ENCODE data around the gene C1orf21. TPM values are rescaled to one million over a fixed set of nuclear protein-coding genes. Genes with fewer than 3 reads are reported as not detected.

The C1orf21 gene
- total and polyA plus RNA-seq, 9 donors: 36.9 to 51.3 (median 44.3) TPM

GRCh38 chr1:184614667-184615066 lies 227.8 kb downstream of the C1orf21 start:
- no peak overlapping the region for H3K27ac ChIP-seq (ENCODE audit: low read length)
- 98% methylated on average over 6 of the region's 7 CpGs for WGBS (ENCODE audit: insufficient coverage)
- H3K27me3 ChIP-seq (ENCODE audit: control insufficient read depth, insufficient read depth, low read length): no peaks in the 10 kb centered on the region

DNA sequence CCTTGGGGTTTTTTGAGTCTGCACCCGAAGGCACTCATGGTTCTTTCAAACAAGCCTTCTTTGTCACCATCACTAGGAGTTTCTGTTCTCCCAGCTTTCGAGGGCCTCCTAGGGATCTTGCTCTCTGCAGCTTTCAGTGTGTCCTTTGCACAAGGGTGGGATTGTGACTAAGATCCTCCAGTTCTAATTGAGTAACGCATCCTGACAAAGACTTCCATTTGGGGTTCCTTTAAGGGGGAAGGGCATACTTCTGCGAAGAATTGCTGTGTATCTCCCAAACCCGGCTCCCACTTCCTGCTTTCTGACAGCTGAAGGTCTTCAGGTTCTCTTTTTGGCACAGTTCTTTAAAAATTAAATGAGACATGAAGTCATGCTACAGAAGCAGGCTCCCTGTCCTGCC lies 228.5 kb downstream of the C1orf21 start:
- no peak overlapping the region for H3K4me3 ChIP-seq (ENCODE audit: low read length)
- H3K27ac ChIP-seq (ENCODE audit: low read length): no peak overlapping the region
- peaks cover 12% of the 10 kb centered on the region for H3K4me1 ChIP-seq (ENCODE audit: control insufficient read depth, insufficient read depth, low read length)
- peaks cover 3% of the 10 kb centered on the region for H3K36me3 ChIP-seq (ENCODE audit: control insufficient read depth, insufficient read depth, low read length)
- no peaks in the 10 kb centered on the region for H3K27me3 ChIP-seq (ENCODE audit: control insufficient read depth, insufficient read depth, low read length)
- 50% methylated on average over 1 of the region's 5 CpGs for WGBS (ENCODE audit: insufficient coverage)
- H3K9me3 ChIP-seq (replicated peaks; ENCODE audit: control insufficient read depth, low read depth, low read length): no peaks in the 10 kb centered on the region
- DNase-seq: peak; percentile 54

More at GRCh38 chr1:184614667-184615066, 227.8 kb downstream of the C1orf21 start:
- Histone ChIP-seq H3K4me3 (ENCODE audit: low read length) (no peak overlapping the region), H3K36me3 (ENCODE audit: control insufficient read depth, insufficient read depth, low read length) (peaks cover under 1% of the 10 kb centered on the region), H3K4me1 (ENCODE audit: control insufficient read depth, insufficient read depth, low read length) (peaks cover 6% of the 10 kb centered on the region), H3K9me3 (replicated peaks; ENCODE audit: control insufficient read depth, low read depth, low read length) (no peaks in the 10 kb centered on the region)
- no peak for DNase-seq

DNA sequence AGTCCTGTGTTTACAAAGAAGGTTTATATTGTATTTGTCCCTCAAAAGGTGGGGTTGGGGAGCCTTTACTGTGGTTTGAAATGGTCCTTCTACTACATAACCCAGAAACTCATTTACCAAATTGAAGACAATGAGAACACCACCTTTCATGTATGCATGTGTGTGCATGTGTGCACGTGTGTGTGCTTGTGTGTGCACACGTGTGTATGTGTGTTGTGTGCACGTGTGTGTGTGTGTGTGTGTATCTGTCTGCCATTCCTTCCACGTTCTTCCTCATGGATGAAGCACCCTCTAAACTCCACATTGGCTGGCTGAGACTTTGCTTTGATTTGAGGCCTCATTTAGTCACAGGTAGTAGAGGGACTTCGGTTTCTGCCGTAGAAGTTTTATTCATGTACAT lies 229.7 kb downstream of the C1orf21 start:
- no peak for DNase-seq
- Histone ChIP-seq H3K4me3 (ENCODE audit: low read length) (no peak overlapping the region), H3K36me3 (ENCODE audit: control insufficient read depth, insufficient read depth, low read length) (peaks cover 3% of the 10 kb centered on the region), H3K4me1 (ENCODE audit: control insufficient read depth, insufficient read depth, low read length) (peaks cover 20% of the 10 kb centered on the region), H3K9me3 (replicated peaks; ENCODE audit: control insufficient read depth, low read depth, low read length) (no peaks in the 10 kb centered on the region), H3K27me3 (ENCODE audit: control insufficient read depth, insufficient read depth, low read length) (no peaks in the 10 kb centered on the region), H3K27ac (ENCODE audit: low read length) (no peak overlapping the region)
- WGBS (ENCODE audit: insufficient coverage): no CpG with 5 or more reads among the region's 6 CpGs

DNA sequence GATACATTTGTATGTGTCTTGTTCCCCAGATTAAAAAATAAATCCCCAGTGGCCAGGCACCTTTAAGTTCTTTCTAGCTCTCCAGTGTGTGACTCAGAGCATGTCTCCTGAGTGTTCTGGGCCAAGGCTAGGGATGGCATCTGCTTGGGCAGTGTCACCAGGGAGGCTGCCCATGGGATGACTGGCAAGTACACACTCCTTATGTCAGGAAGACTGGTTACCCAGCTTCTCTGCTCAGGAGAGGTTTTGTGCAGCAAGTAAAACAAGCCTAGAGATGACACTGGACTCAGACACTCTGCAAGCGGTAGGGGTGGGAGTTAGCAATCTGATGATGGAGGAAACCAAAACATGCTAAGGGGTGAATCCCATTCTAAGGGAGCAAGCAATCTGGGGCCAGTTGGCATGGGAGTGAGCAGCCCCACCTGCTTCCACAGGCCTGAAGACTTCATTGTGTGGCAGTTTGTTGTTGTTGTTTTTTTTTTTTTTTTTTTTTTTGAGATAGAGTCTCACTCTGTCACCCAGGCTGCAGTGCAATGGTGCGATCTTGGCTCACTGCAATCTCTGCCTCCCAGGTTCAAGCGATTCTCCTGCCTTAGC lies 230.7 kb downstream of the C1orf21 start:
- Histone ChIP-seq H3K27me3 (ENCODE audit: control insufficient read depth, insufficient read depth, low read length) (no peaks in the 10 kb centered on the region), H3K36me3 (ENCODE audit: control insufficient read depth, insufficient read depth, low read length) (peaks cover 3% of the 10 kb centered on the region), H3K27ac (ENCODE audit: low read length) (no peak overlapping the region), H3K4me3 (ENCODE audit: low read length) (no peak overlapping the region), H3K4me1 (ENCODE audit: control insufficient read depth, insufficient read depth, low read length) (peaks cover 28% of the 10 kb centered on the region), H3K9me3 (replicated peaks; ENCODE audit: control insufficient read depth, low read depth, low read length) (no peaks in the 10 kb centered on the region)
- 100% methylated on average over 1 of the region's 3 CpGs for WGBS (ENCODE audit: insufficient coverage)
- DNase-seq: no peak

GRCh38 chr1:184618851-184619250 lies 232.0 kb downstream of the C1orf21 start:
- H3K27ac ChIP-seq (ENCODE audit: low read length): no peak overlapping the region
- WGBS (ENCODE audit: insufficient coverage): 100% methylated on average over 1 of the region's 3 CpGs
- no peak for DNase-seq
- peaks cover 32% of the 10 kb centered on the region for H3K4me1 ChIP-seq (ENCODE audit: control insufficient read depth, insufficient read depth, low read length)
- H3K9me3 ChIP-seq (replicated peaks; ENCODE audit: control insufficient read depth, low read depth, low read length): no peaks in the 10 kb centered on the region
- peaks cover 3% of the 10 kb centered on the region for H3K36me3 ChIP-seq (ENCODE audit: control insufficient read depth, insufficient read depth, low read length)
- no peaks in the 10 kb centered on the region for H3K27me3 ChIP-seq (ENCODE audit: control insufficient read depth, insufficient read depth, low read length)
- no peak overlapping the region for H3K4me3 ChIP-seq (ENCODE audit: low read length)

DNA sequence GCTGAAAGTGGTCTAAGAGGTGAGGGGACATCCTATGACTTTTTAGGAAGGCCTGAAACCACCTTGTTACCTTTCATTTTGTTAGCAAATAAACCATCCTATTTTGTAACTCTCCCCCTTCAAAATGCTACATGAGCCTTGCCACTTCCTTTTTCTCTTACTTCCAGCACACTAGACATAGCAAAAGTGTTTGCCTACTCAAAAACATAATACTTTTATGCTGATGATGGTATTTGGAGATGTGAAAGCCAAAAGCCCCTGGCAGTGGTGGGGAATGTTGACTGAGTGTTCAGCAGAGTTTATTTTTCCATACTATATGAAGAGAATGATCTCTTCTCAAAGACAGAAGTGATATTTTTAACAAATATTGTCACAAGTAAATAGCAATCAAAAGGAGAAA lies 233.6 kb downstream of the C1orf21 start:
- Histone ChIP-seq H3K36me3 (ENCODE audit: control insufficient read depth, insufficient read depth, low read length) (peaks cover 3% of the 10 kb centered on the region), H3K4me1 (ENCODE audit: control insufficient read depth, insufficient read depth, low read length) (peaks cover 42% of the 10 kb centered on the region), H3K9me3 (replicated peaks; ENCODE audit: control insufficient read depth, low read depth, low read length) (no peaks in the 10 kb centered on the region), H3K27me3 (ENCODE audit: control insufficient read depth, insufficient read depth, low read length) (no peaks in the 10 kb centered on the region), H3K4me3 (ENCODE audit: low read length) (no peak overlapping the region), H3K27ac (ENCODE audit: low read length) (peak overlapping the region; percentile 96)
- DNase-seq: peak; percentile 56

DNA sequence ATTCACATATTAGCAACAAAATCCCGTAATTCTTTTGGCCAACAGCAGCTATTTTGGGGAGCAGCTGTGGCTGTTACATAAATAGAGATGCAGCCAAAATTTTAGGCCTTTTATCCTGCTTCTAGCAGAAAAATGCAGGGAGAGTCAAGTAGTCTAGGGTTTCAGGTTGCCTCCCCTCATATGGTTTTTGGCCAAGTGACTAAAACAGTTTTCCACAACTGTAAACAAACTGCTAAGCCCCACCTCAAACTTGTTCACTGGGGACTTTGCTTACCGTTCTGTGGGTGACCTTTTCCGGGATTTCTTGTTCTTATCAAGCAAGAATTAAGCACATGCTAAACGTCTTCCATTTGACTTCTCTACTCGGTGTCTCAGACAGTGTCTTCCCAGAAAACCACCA lies 234.4 kb downstream of the C1orf21 start:
- DNase-seq: peak; percentile 98
- Histone ChIP-seq H3K4me3 (ENCODE audit: low read length) (no peak overlapping the region), H3K27me3 (ENCODE audit: control insufficient read depth, insufficient read depth, low read length) (no peaks in the 10 kb centered on the region), H3K9me3 (replicated peaks; ENCODE audit: control insufficient read depth, low read depth, low read length) (no peaks in the 10 kb centered on the region), H3K27ac (ENCODE audit: low read length) (peak overlapping the region; percentile 96), H3K4me1 (ENCODE audit: control insufficient read depth, insufficient read depth, low read length) (peaks cover 49% of the 10 kb centered on the region), H3K36me3 (ENCODE audit: control insufficient read depth, insufficient read depth, low read length) (peaks cover 3% of the 10 kb centered on the region)
- WGBS (ENCODE audit: insufficient coverage): 24% methylated on average over 4 of the region's 5 CpGs

DNA sequence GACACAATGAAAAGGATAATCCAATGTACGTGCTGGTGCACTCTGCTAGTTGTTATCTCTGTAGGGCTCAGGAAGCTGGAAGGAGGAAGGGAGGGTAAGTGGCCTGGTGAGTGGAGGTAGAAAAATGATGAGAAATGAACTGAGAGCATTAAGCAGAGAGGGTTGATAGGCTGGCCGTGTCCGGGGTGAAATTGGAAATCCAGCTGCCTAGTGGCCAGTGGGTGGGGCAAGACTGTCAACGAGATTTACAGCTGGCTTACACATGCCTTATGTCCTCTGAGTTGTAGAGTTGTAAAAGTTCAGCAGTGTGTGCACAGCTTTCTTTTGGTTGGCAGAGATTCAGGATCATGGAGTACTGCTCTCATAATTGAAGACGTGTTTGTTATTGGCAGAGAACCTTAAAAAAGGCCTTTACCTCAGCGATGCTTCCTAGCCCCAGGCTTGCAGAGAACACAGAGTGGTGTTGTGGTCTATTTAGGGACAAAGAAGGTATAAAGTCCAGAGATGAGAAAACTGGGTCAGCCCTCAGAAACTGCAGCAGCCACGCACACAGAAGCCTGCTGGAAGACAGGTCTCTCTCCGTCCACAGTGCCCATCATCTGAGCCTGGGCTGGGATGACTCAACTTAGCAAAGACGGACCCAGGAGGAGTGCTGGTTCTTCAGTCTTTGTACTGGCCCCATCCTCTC lies 235.5 kb downstream of the C1orf21 start:
- Histone ChIP-seq H3K27ac (ENCODE audit: low read length) (peak overlapping the region; percentile 96), H3K36me3 (ENCODE audit: control insufficient read depth, insufficient read depth, low read length) (peaks cover 3% of the 10 kb centered on the region), H3K27me3 (ENCODE audit: control insufficient read depth, insufficient read depth, low read length) (no peaks in the 10 kb centered on the region), H3K4me1 (ENCODE audit: control insufficient read depth, insufficient read depth, low read length) (peaks cover 58% of the 10 kb centered on the region), H3K9me3 (replicated peaks; ENCODE audit: control insufficient read depth, low read depth, low read length) (no peaks in the 10 kb centered on the region), H3K4me3 (ENCODE audit: low read length) (no peak overlapping the region)
- WGBS (ENCODE audit: insufficient coverage): 23% methylated on average over 8 of the region's 9 CpGs
- DNase-seq: peak; percentile 98

DNA sequence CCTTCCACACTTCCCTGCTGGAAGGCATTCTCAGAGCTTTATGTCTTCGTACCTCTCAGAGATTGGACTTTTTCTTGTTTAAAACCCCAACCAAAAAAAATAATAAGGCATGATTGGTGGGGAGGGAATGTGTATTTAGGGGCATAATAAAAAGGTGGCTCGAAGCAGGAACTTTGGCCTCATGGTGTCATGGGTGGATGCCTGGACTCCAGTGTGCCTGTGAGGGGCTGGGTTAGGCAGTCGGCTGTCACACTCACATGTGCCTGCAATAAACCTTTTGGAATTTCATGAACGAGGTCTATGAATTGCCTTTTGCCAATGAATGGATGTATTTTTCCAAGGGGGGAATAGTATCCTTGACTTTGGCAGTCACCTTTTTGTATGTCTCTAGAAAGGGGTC lies 236.6 kb downstream of the C1orf21 start:
- H3K4me1 ChIP-seq (ENCODE audit: control insufficient read depth, insufficient read depth, low read length): peaks cover 60% of the 10 kb centered on the region
- peaks cover 3% of the 10 kb centered on the region for H3K36me3 ChIP-seq (ENCODE audit: control insufficient read depth, insufficient read depth, low read length)
- H3K9me3 ChIP-seq (replicated peaks; ENCODE audit: control insufficient read depth, low read depth, low read length): no peaks in the 10 kb centered on the region
- no peaks in the 10 kb centered on the region for H3K27me3 ChIP-seq (ENCODE audit: control insufficient read depth, insufficient read depth, low read length)
- peak overlapping the region; percentile 5 for H3K27ac ChIP-seq (ENCODE audit: low read length)
- DNase-seq: no peak
- 74% methylated on average over 3 of the region's 4 CpGs for WGBS (ENCODE audit: insufficient coverage)
- H3K4me3 ChIP-seq (ENCODE audit: low read length): no peak overlapping the region

DNA sequence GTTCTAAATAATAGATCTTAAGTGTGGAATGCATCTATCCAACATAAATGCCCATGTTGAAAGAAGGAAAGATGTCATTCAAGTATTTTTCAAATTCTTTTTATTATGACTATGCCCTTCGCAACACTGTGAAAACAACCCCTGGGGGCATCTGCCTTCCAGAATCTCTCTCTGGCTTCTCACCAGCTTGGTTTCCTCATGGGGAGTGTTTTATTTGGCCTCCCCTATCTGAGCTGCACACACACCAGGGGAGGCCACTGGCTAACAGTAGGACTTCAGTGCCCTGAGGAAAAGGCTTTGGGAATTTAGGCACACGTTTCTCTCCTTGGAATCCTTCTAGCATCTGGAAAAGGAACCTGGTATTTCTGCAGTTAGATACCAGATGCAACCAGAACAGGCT lies 237.2 kb downstream of the C1orf21 start:
- H3K27me3 ChIP-seq (ENCODE audit: control insufficient read depth, insufficient read depth, low read length): no peaks in the 10 kb centered on the region
- H3K9me3 ChIP-seq (replicated peaks; ENCODE audit: control insufficient read depth, low read depth, low read length): no peaks in the 10 kb centered on the region
- H3K4me1 ChIP-seq (ENCODE audit: control insufficient read depth, insufficient read depth, low read length): peaks cover 60% of the 10 kb centered on the region
- DNase-seq: no peak
- peaks cover 4% of the 10 kb centered on the region for H3K36me3 ChIP-seq (ENCODE audit: control insufficient read depth, insufficient read depth, low read length)
- WGBS (ENCODE audit: insufficient coverage): no CpG with 5 or more reads among the region's 2 CpGs
- H3K27ac ChIP-seq (ENCODE audit: low read length): no peak overlapping the region
- no peak overlapping the region for H3K4me3 ChIP-seq (ENCODE audit: low read length)

Data from muscle of leg (tissue), 11 donors.